ENCODE results near the gene TMEM178B. TPM values are rescaled to one million over a fixed set of nuclear protein-coding genes. Genes with fewer than 3 reads are reported as not detected.
"Not testable (repeated sequence)": the region's sequence is repeated elsewhere in the genome, so short reads cannot be mapped to it uniquely, and the experiment has no call there.

Gene TMEM178B
- total and polyA plus RNA-seq, 9 donors, result 0.10 to 1.6 (median 0.30) TPM

- TF ChIP-seq CTCF (IDR thresholded peaks at IDR 0.05), result no peak
- no peak for TF ChIP-seq EP300 (IDR thresholded peaks at IDR 0.05)
- no peak for TF ChIP-seq POLR2A (IDR thresholded peaks at IDR 0.05)
- Histone ChIP-seq H3K4me3 (no peak overlapping the region), H3K27me3 (no peaks in the 10 kb centered on the region), H3K27ac (no peak overlapping the region), H3K36me3 (no peaks in the 10 kb centered on the region), H3K4me1 (ENCODE audit: insufficient read depth) (no peaks in the 10 kb centered on the region), H3K9me3 (no peaks in the 10 kb centered on the region)
- intact Hi-C loops (cut with DNase I), result no loop called here
- WGBS, 3 donors, result 37 to 49% (median 38%) methylated on average over 3 of the region's 3 CpGs
- DNase-seq, result no peak
Observed at GRCh38 chr7:141324870-141325269, 251.0 kb downstream of the TMEM178B start.

DNA sequence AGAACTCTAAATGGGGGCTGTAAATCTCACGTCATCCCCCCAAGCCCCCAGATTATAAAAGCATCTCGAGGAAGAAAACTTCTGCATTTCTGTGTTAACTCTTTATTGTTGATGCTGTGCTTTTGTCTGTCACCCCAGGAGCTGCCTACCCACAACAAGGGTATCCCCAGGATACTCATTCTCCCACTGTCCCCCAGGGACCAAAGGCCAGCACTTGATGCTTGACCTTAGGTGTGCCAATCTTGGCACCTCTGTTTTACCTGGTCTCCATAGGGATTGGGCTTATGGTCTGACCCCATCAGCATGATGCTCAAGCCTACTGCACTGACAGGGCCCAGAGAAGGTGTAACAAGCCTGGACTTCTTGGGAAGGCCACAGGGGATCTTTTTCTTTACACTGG is 251.4 kb downstream of the TMEM178B start:
- Histone ChIP-seq H3K9me3 (no peaks in the 10 kb centered on the region), H3K36me3 (no peaks in the 10 kb centered on the region), H3K4me3 (no peak overlapping the region), H3K27ac (no peak overlapping the region), H3K4me1 (ENCODE audit: insufficient read depth) (no peaks in the 10 kb centered on the region), H3K27me3 (no peaks in the 10 kb centered on the region)
- no peak for DNase-seq
- intact Hi-C loops (cut with DNase I), result no loop called here
- no peak for TF ChIP-seq EP300 (IDR thresholded peaks at IDR 0.05)
- no peak for TF ChIP-seq CTCF (IDR thresholded peaks at IDR 0.05)
- TF ChIP-seq POLR2A (IDR thresholded peaks at IDR 0.05), result no peak
- 8 to 14% (median 9%) methylated on average over 2 of the region's 2 CpGs for WGBS, 3 donors

- no peaks in the 10 kb centered on the region for H3K27me3 ChIP-seq
- H3K9me3 ChIP-seq, result no peaks in the 10 kb centered on the region
- 35 to 46% (median 39%) methylated on average over 2 of the region's 2 CpGs for WGBS, 3 donors
- TF ChIP-seq POLR2A (IDR thresholded peaks at IDR 0.05) (no peak), CTCF (IDR thresholded peaks at IDR 0.05) (no peak), EP300 (IDR thresholded peaks at IDR 0.05) (no peak)
- intact Hi-C loops (cut with DNase I), result no loop called here
- H3K4me1 ChIP-seq (ENCODE audit: insufficient read depth), result no peaks in the 10 kb centered on the region
- no peak overlapping the region for H3K27ac ChIP-seq
- H3K4me3 ChIP-seq, result no peak overlapping the region
- no peaks in the 10 kb centered on the region for H3K36me3 ChIP-seq
- no peak for DNase-seq
Observed at GRCh38 chr7:141328290-141328689, 254.4 kb downstream of the TMEM178B start.

DNA sequence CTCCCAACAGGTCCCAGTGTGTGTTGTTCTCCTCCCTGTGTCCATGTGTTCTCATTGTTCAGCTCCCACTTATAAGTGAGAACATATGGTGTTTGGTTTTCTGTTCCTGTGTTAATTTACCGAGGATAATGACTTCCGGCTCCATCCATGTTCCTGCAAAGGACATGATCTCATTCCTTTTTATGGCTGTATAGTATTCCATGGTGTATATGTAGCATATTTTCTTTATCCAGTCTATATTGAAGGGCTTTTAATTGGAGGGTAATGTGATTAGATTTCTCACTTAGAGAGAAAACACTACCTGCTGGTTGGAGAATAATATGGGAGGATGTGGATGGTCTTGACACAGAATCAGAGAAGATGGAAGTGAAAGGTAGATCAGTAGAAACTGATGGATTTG is 256.4 kb downstream of the TMEM178B start:
- intact Hi-C loops (cut with DNase I); H3K4me1 ChIP-seq (ENCODE audit: insufficient read depth); H3K36me3 ChIP-seq; H3K27ac ChIP-seq; DNase-seq; H3K4me3 ChIP-seq; H3K9me3 ChIP-seq; H3K27me3 ChIP-seq: not testable (repeated sequence)
- WGBS, 3 donors, result 81 to 93% (median 83%) methylated on average over 2 of the region's 2 CpGs

- no peak for DNase-seq
Observed at GRCh38 chr7:141333459-141333858, 259.6 kb downstream of the TMEM178B start.

More at GRCh38 chr7:141333459-141333858, 259.6 kb downstream of the TMEM178B start:
- no peak overlapping the region for H3K4me3 ChIP-seq
- TF ChIP-seq CTCF (IDR thresholded peaks at IDR 0.05) (no peak), POLR2A (IDR thresholded peaks at IDR 0.05) (no peak), EP300 (IDR thresholded peaks at IDR 0.05) (no peak)
- intact Hi-C loops (cut with DNase I), result no loop called here
- H3K9me3 ChIP-seq, result no peaks in the 10 kb centered on the region
- H3K4me1 ChIP-seq (ENCODE audit: insufficient read depth), result no peaks in the 10 kb centered on the region
- no peaks in the 10 kb centered on the region for H3K36me3 ChIP-seq
- 75 to 77% (median 76%) methylated on average over 4 of the region's 4 CpGs for WGBS, 3 donors
- no peaks in the 10 kb centered on the region for H3K27me3 ChIP-seq
- no peak overlapping the region for H3K27ac ChIP-seq

All from ovary (tissue), 9 donors.